Activated CD4-positive, alpha-beta T cell treated with anti-CD3 and anti-CD28 coated beads, Interleukin-2, Interleukin-6, amounts not matched to agents 100 ng/mL and 50 ng/mL, durations not matched to agents 16 hours and 8 hours (primary cell): ENCODE measurements around the gene RAB33A.
"Not testable (repeated sequence)": the region's sequence is repeated elsewhere in the genome, so short reads cannot be mapped to it uniquely, and the experiment has no call there.

Source experiments
- DNase-seq: peaks from one replicate; pipeline ENCODE4 v3.0.0-alpha.2; 2020

The RAB33A gene

GRCh38 chrX:130173190-130173895 is 1.6 kb downstream of the RAB33A start:
- peak; percentile 81 for DNase-seq

GRCh38 chrX:130174045-130174704 is 2.4 kb downstream of the RAB33A start:
- no peak for DNase-seq

- DNase-seq = no peak
Observed at GRCh38 chrX:130174937-130175336, 3.2 kb downstream of the RAB33A start.

GRCh38 chrX:130176354-130176776 is 4.6 kb downstream of the RAB33A start:
- DNase-seq = no peak

- DNase-seq = no peak
Observed at GRCh38 chrX:130176942-130177341, 5.2 kb downstream of the RAB33A start.

- DNase-seq = no peak
Observed at GRCh38 chrX:130179170-130179569, 7.4 kb downstream of the RAB33A start.

- no peak for DNase-seq
Observed at GRCh38 chrX:130179579-130180215, 7.9 kb downstream of the RAB33A start.

- DNase-seq = no peak
Observed at GRCh38 chrX:130184168-130184567, 12.4 kb downstream of the RAB33A start.

GRCh38 chrX:130184857-130185256 is 13.1 kb downstream of the RAB33A start:
- DNase-seq = no peak

- no peak for DNase-seq
Observed at GRCh38 chrX:130186651-130187050, 14.9 kb downstream of the RAB33A start.

- no peak for DNase-seq
Observed at GRCh38 chrX:130190801-130191200, 19.0 kb downstream of the RAB33A start.

GRCh38 chrX:130196466-130196865 is 24.7 kb downstream of the RAB33A start:
- no peak for DNase-seq

- no peak for DNase-seq
Observed at GRCh38 chrX:130197464-130197863, 25.7 kb downstream of the RAB33A start.

- no peak for DNase-seq
Observed at GRCh38 chrX:130204647-130205046, 32.9 kb downstream of the RAB33A start.

- DNase-seq = peak; percentile 25
Observed at GRCh38 chrX:130211415-130212186, 39.8 kb downstream of the RAB33A start.

- peak; percentile 35 for DNase-seq
Observed at GRCh38 chrX:130212371-130212770, 40.6 kb downstream of the RAB33A start.

- DNase-seq = no peak
Observed at GRCh38 chrX:130213376-130213775, 41.6 kb downstream of the RAB33A start.

GRCh38 chrX:130216320-130216719 is 44.6 kb downstream of the RAB33A start:
- DNase-seq = peak; percentile 17

GRCh38 chrX:130224810-130225209 is 53.0 kb downstream of the RAB33A start:
- DNase-seq = no peak

GRCh38 chrX:130228871-130229270 is 57.1 kb downstream of the RAB33A start:
- DNase-seq = no peak

GRCh38 chrX:130231184-130231583 is 59.4 kb downstream of the RAB33A start:
- DNase-seq = not testable (repeated sequence)
